Measurements from ENCODE around the gene FOXRED1. TPM values are rescaled to one million over a fixed set of nuclear protein-coding genes. Genes with fewer than 3 reads are reported as not detected.

Gene FOXRED1
- total and polyA plus RNA-seq, 5 donors from 2014 or later = 13.9 to 33.3 (median 20.0) TPM

GRCh38 chr11:126327281-126328000, 58.5 kb downstream of the FOXRED1 start:
- no peak overlapping the region for H3K4me3 Mint-ChIP-seq
- no peak for DNase-seq
- H3K27me3 ChIP-seq (ENCODE audit: control insufficient read depth, insufficient read depth, low read length) = no peaks in the 10 kb centered on the region
- H3K27ac ChIP-seq (ENCODE audit: insufficient read depth, low read length, poor library complexity, severe bottlenecking) = no peak overlapping the region
- H3K9me3 Mint-ChIP-seq = no peaks in the 10 kb centered on the region
- peaks cover 29% of the 10 kb centered on the region for H3K36me3 ChIP-seq (ENCODE audit: control insufficient read depth, insufficient read depth, low read length)
- peaks cover 27% of the 10 kb centered on the region for H3K36me3 Mint-ChIP-seq
- no peak for ATAC-seq (ENCODE audit: low read depth in 2 of 2)
- H3K27me3 Mint-ChIP-seq = no peaks in the 10 kb centered on the region
- H3K27ac Mint-ChIP-seq = peak overlapping the region in 2 of 3 donors; percentile 20 to 51
- no peaks in the 10 kb centered on the region for H3K9me3 ChIP-seq (ENCODE audit: control insufficient read depth in 2 of 2, low read length in 2 of 2)
- H3K4me1 ChIP-seq (ENCODE audit: control insufficient read depth, insufficient read depth, low read length, poor library complexity, severe bottlenecking) = no peaks in the 10 kb centered on the region
- H3K4me3 ChIP-seq (ENCODE audit: low read depth, low read length) = no peak overlapping the region
- H3K4me1 Mint-ChIP-seq = peaks cover 7 to 19% (median 15%) of the 10 kb centered on the region in 4 donors

Other genes with a start within 250 kb of the FOXRED1 start
- gene CDON, start 206.3 kb upstream of the FOXRED1 start, total RNA-seq = 2.1 TPM
- 1 to 10 TPM in 1 of 4 donors, under 1 TPM in 2, not detected in 1; 0.10 to 1.2 (median 0.55) TPM for gene CDON, start 206.3 kb upstream of the FOXRED1 start, polyA plus RNA-seq
- gene RPUSD4, start 57.5 kb upstream of the FOXRED1 start, total RNA-seq = 34.8 TPM
- gene RPUSD4, start 57.5 kb upstream of the FOXRED1 start, polyA plus RNA-seq = 10 to 100 TPM; 20.0 to 28.1 (median 24.7) TPM
- 4.4 TPM for gene FAM118B, start 57.4 kb upstream of the FOXRED1 start, total RNA-seq
- 10 to 100 TPM; 11.0 to 17.0 (median 16.8) TPM for gene FAM118B, start 57.4 kb upstream of the FOXRED1 start, polyA plus RNA-seq
- 182 TPM for gene SRPRA, start 259 bp upstream of the FOXRED1 start, total RNA-seq
- gene SRPRA, start 259 bp upstream of the FOXRED1 start, polyA plus RNA-seq = 100 to 1,000 TPM in 2 of 4 donors, 10 to 100 TPM in 2; 91.1 to 108 (median 97.2) TPM
- 15.5 TPM for gene TIRAP, start 13.9 kb downstream of the FOXRED1 start, total RNA-seq
- gene TIRAP, start 13.9 kb downstream of the FOXRED1 start, polyA plus RNA-seq = 10 to 100 TPM in 1 of 4 donors, 1 to 10 TPM in 3; 8.1 to 11.3 (median 8.9) TPM
- 18.1 TPM for gene DCPS, start 34.9 kb downstream of the FOXRED1 start, total RNA-seq
- 10 to 100 TPM; 42.3 to 57.6 (median 49.7) TPM for gene DCPS, start 34.9 kb downstream of the FOXRED1 start, polyA plus RNA-seq
- 4.7 TPM for gene ST3GAL4, start 86.5 kb downstream of the FOXRED1 start, total RNA-seq
- 1 to 10 TPM; 1.4 to 3.1 (median 2.3) TPM for gene ST3GAL4, start 86.5 kb downstream of the FOXRED1 start, polyA plus RNA-seq

All from CD4-positive, CD25-positive, alpha-beta regulatory T cell (primary cell).